H9 (cell line): ENCODE data around the gene LTB4R2. TPM values are rescaled to one million over a fixed set of nuclear protein-coding genes. Genes with fewer than 3 reads are reported as not detected.

ENCODE experiments used
- DNase-seq: peaks from one replicate; pipeline ENCODE4 v3.0.0-alpha.2; 2017
- H2AFZ ChIP-seq: one replicate; pipeline ENCODE4 v1.6.1; 2013; ENCODE audit warnings: mild to moderate bottlenecking, low read length, control low read depth, moderate library complexity
- H2AK5ac ChIP-seq: 2 replicates; pipeline ENCODE4 v1.6.1; 2013; ENCODE audit warnings: low read length, control low read depth, mixed read lengths; ENCODE audit not compliant: insufficient read length
- H2BK120ac ChIP-seq: one replicate; pipeline ENCODE4 v1.6.1; 2013; ENCODE audit warnings: low read depth, mild to moderate bottlenecking, low read length, control low read depth, inconsistent platforms; ENCODE audit not compliant: poor library complexity, severe bottlenecking
- H2BK12ac ChIP-seq: 2 replicates; pipeline ENCODE4 v1.6.1; 2013; ENCODE audit warnings: low read length, control low read depth, mixed read lengths, low read depth; ENCODE audit not compliant: insufficient read length
- H2BK15ac ChIP-seq: 2 replicates; pipeline ENCODE4 v1.6.1; 2013; ENCODE audit warnings: low read depth, low read length, control low read depth
- H2BK20ac ChIP-seq: one replicate; pipeline ENCODE4 v1.6.1; 2013; ENCODE audit warnings: low read depth, mild to moderate bottlenecking, low read length, control low read depth, inconsistent platforms; ENCODE audit not compliant: poor library complexity, severe bottlenecking
- H2BK5ac ChIP-seq: 2 replicates; pipeline ENCODE4 v1.6.1; 2013; ENCODE audit warnings: low read length, control low read depth, mixed read lengths; ENCODE audit not compliant: insufficient read length
- H3K14ac ChIP-seq: 2 replicates; pipeline ENCODE4 v1.6.1; 2013; ENCODE audit warnings: low read length, control low read depth; ENCODE audit not compliant: insufficient read depth
- H3K18ac ChIP-seq: 2 replicates; pipeline ENCODE4 v1.6.1; 2013; ENCODE audit warnings: low read depth, mild to moderate bottlenecking, mixed read lengths, low read length, control low read depth; ENCODE audit not compliant: insufficient read length
- H3K23ac ChIP-seq: 2 replicates; pipeline ENCODE4 v1.6.1; 2013; ENCODE audit warnings: low read length, control low read depth, mixed read lengths, low read depth; ENCODE audit not compliant: insufficient read length
- H3K23me2 ChIP-seq: 2 replicates; pipeline ENCODE4 v1.6.1; 2013; ENCODE audit warnings: low read depth, mild to moderate bottlenecking, mixed read lengths, low read length, control low read depth; ENCODE audit not compliant: insufficient read length, poor library complexity, severe bottlenecking
- H3K27ac ChIP-seq: 2 replicates; pipeline ENCODE4 v1.5.1; 2013; ENCODE audit warnings: low read length, control low read depth, mixed read lengths, low read depth; ENCODE audit not compliant: insufficient read length
- H3K27me3 ChIP-seq: 2 replicates; pipeline ENCODE4 v1.6.1; 2013; ENCODE audit warnings: low read length, control low read depth, inconsistent platforms; ENCODE audit not compliant: insufficient read depth
- H3K4ac ChIP-seq: 2 replicates; pipeline ENCODE4 v1.6.1; 2013; ENCODE audit warnings: low read depth, mild to moderate bottlenecking, control low read depth, inconsistent platforms, low read length, moderate library complexity
- H3K4me1 ChIP-seq: 2 replicates; pipeline ENCODE4 v1.6.1; 2013; ENCODE audit warnings: low read length, control low read depth, inconsistent platforms; ENCODE audit not compliant: insufficient read depth
- H3K4me2 ChIP-seq: 2 replicates; pipeline ENCODE4 v1.6.1; 2013; ENCODE audit warnings: low read length, control low read depth, mixed read lengths; ENCODE audit not compliant: insufficient read length, insufficient read depth
- H3K56ac ChIP-seq: 2 replicates; pipeline ENCODE4 v1.6.1; 2013; ENCODE audit warnings: low read depth, mild to moderate bottlenecking, mixed read lengths, low read length, control low read depth; ENCODE audit not compliant: insufficient read length
- H3K79me1 ChIP-seq: 2 replicates; pipeline ENCODE4 v1.6.1; 2013; ENCODE audit warnings: low read depth, mild to moderate bottlenecking, moderate library complexity, low read length, control low read depth, inconsistent platforms; ENCODE audit not compliant: insufficient read depth, poor library complexity, severe bottlenecking
- H3K79me2 ChIP-seq: 2 replicates; pipeline ENCODE4 v1.6.1; 2013; ENCODE audit warnings: low read length, control low read depth, inconsistent platforms; ENCODE audit not compliant: insufficient read depth
- H3K9ac ChIP-seq: 2 replicates; pipeline ENCODE4 v1.6.1; 2013; ENCODE audit warnings: low read length, control low read depth, mixed read lengths; ENCODE audit not compliant: insufficient read length; ENCODE audit errors: extremely low read depth
- H3K9me3 ChIP-seq: one replicate; pipeline ENCODE4 v1.6.1; 2013; ENCODE audit warnings: low read depth, low read length, inconsistent platforms; ENCODE audit not compliant: control insufficient read depth
- H3T11ph ChIP-seq: one replicate; pipeline ENCODE4 v1.6.1; 2013; ENCODE audit warnings: mild to moderate bottlenecking, low read length, control low read depth, inconsistent platforms
- H4K20me1 ChIP-seq: one replicate; pipeline ENCODE4 v1.6.1; 2013; ENCODE audit not compliant: control insufficient read depth, insufficient read length, insufficient read depth
- H4K5ac ChIP-seq: 2 replicates; pipeline ENCODE4 v1.6.1; 2013; ENCODE audit warnings: low read depth, mild to moderate bottlenecking, mixed read lengths, low read length, control low read depth; ENCODE audit not compliant: insufficient read length
- H4K8ac ChIP-seq: replicated peaks from 2 replicates; pipeline ENCODE4 v1.6.1; 2013; ENCODE audit warnings: low read length, control low read depth, mixed read lengths, low read depth; ENCODE audit not compliant: insufficient read length
- H4K91ac ChIP-seq: 2 replicates; pipeline ENCODE4 v1.6.1; 2013; ENCODE audit warnings: low read depth, mild to moderate bottlenecking, moderate library complexity, mixed read lengths, low read length, control low read depth; ENCODE audit not compliant: insufficient read length
- H3K27ac Mint-ChIP-seq, 3 experiments: 2 replicates in 2 of 3; 3 replicates in 1 of 3; pipeline ENCODE4 v1.8.0; 2020 to 2021; ENCODE audit warnings: mixed read lengths in 3 of 3, mild to moderate bottlenecking in 1 of 3, moderate library complexity in 1 of 3
- H3K27me3 Mint-ChIP-seq: 2 replicates; pipeline ENCODE4 v1.8.0; 2021; ENCODE audit warnings: low read depth, mild to moderate bottlenecking, moderate library complexity, mixed read lengths
- H3K36me3 Mint-ChIP-seq, 3 experiments: 2 replicates in 2 of 3; 3 replicates in 1 of 3; pipeline ENCODE4 v1.8.0; 2020 to 2021; ENCODE audit warnings: low read depth in 3 of 3, mixed read lengths in 3 of 3; ENCODE audit not compliant: insufficient read depth in 1 of 3
- H3K4me1 Mint-ChIP-seq, 2 experiments: 2 replicates each; pipeline ENCODE4 v1.8.0; 2020; ENCODE audit warnings: mixed read lengths in 2 of 2
- H3K4me3 Mint-ChIP-seq, 2 experiments: 2 replicates in 1 of 2; 3 replicates in 1 of 2; pipeline ENCODE4 v1.8.0; 2020 to 2021; ENCODE audit warnings: mild to moderate bottlenecking in 2 of 2, mixed read lengths in 2 of 2, moderate library complexity in 1 of 2
- H3K9me3 Mint-ChIP-seq, 2 experiments: 2 replicates in 1 of 2; 3 replicates in 1 of 2; pipeline ENCODE4 v1.8.0; 2020; ENCODE audit warnings: mild to moderate bottlenecking in 2 of 2, mixed read lengths in 2 of 2, moderate library complexity in 1 of 2
- WGBS: extraction: QIAGEN DNeasy Blood & Tissue Kit; methylation state at CpG from one replicate; pipeline ENCODE4 v1.1.7; 2013; ENCODE audit warnings: missing lambda C conversion rate, low lambda C conversion rate, mixed read lengths; ENCODE audit not compliant: insufficient read length; ENCODE audit errors: extremely low coverage; 5-methylcytosine and 5-hydroxymethylcytosine counted together
- total RNA-seq: library from RNA; stranded (reverse); gene quantifications from 2 replicates; pipeline ENCODE4 v1.2.1, GENCODE V29; 2021
- TF ChIP-seq, protein P1 (sequence below): fragments of 200-600 bp; sonication (generic); conservative IDR thresholded peaks from 3 replicates; pipeline ENCODE4 v1.8.0; 2021; ENCODE audit warnings: antibody characterized with exemption, mild to moderate bottlenecking

LTB4R2 gene
- total RNA-seq, 1 experiment from 2014 or later: 13.4 TPM

DNA sequence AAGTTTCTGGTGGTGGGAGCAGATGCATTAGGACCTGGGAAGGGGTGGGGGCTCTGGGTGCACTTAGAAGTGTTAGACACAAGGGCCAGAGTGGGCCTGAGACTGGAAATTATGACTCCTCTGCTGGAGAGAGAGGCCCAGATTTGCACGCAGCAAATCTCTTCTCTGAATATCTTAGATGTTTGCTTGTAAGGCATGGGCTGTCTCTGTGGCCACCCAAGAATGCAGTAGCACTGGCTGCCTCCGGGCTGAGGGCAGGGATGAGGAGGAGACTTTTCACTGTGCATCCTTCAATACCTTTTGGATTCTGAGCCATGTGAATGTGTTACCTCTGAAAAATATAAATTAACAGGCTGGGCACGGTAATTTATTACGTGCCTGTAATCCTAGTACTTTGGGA lies 24.6 kb upstream of the LTB4R2 start:
- Mint-ChIP-seq H3K27ac (no peak overlapping the region), H3K4me1 (peaks cover 2% of the 10 kb centered on the region in 2 experiments; a peak in 1 of 4 replicates)
- no CpG with 5 or more reads among the region's 4 CpGs for WGBS

More for the DNA sequence above, 24.6 kb upstream of the LTB4R2 start:
- Histone ChIP-seq H3K79me1 (no peaks in the 10 kb centered on the region), H2BK5ac (no peak overlapping the region), H3K23me2 (no peaks in the 10 kb centered on the region), H3K4me2 (no peak overlapping the region), H3K79me2 (no peaks in the 10 kb centered on the region), H2AFZ (no peak overlapping the region), H4K91ac (no peak overlapping the region), H3K4ac (no peak overlapping the region), H2BK12ac (no peak overlapping the region), H2BK15ac (no peak overlapping the region), H4K20me1 (no peaks in the 10 kb centered on the region), H3K18ac (no peak overlapping the region), H3K56ac (no peak overlapping the region), H3K23ac (no peak overlapping the region), H3K27ac (no peak overlapping the region), H3K14ac (no peak overlapping the region), H3T11ph (no peak overlapping the region), H4K5ac (no peak overlapping the region), H3K4me1 (no peaks in the 10 kb centered on the region), H4K8ac (no peak overlapping the region), H2AK5ac (no peak overlapping the region), H3K9ac (no peak overlapping the region), H2BK120ac (no peak overlapping the region), H3K27me3 (no peaks in the 10 kb centered on the region), H2BK20ac (no peak overlapping the region), H3K9me3 (no peaks in the 10 kb centered on the region)
- H3K27me3 Mint-ChIP-seq: no peaks in the 10 kb centered on the region
- TF ChIP-seq, protein P1, sequence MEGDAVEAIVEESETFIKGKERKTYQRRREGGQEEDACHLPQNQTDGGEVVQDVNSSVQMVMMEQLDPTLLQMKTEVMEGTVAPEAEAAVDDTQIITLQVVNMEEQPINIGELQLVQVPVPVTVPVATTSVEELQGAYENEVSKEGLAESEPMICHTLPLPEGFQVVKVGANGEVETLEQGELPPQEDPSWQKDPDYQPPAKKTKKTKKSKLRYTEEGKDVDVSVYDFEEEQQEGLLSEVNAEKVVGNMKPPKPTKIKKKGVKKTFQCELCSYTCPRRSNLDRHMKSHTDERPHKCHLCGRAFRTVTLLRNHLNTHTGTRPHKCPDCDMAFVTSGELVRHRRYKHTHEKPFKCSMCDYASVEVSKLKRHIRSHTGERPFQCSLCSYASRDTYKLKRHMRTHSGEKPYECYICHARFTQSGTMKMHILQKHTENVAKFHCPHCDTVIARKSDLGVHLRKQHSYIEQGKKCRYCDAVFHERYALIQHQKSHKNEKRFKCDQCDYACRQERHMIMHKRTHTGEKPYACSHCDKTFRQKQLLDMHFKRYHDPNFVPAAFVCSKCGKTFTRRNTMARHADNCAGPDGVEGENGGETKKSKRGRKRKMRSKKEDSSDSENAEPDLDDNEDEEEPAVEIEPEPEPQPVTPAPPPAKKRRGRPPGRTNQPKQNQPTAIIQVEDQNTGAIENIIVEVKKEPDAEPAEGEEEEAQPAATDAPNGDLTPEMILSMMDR: no peak
- no peaks in the 10 kb centered on the region for H3K9me3 Mint-ChIP-seq
- DNase-seq: no peak
- peaks cover 0 to 7% (median under 1%) of the 10 kb centered on the region in 3 experiments; a peak in 2 of 7 replicates for H3K36me3 Mint-ChIP-seq
- H3K4me3 Mint-ChIP-seq: no peak overlapping the region
